ENCODE results near the gene NEGR1. TPM values are rescaled to one million over a fixed set of nuclear protein-coding genes. Genes with fewer than 3 reads are reported as not detected.

Gene NEGR1
- total RNA-seq, 1 donor from 2014 or later: not detected

DNA sequence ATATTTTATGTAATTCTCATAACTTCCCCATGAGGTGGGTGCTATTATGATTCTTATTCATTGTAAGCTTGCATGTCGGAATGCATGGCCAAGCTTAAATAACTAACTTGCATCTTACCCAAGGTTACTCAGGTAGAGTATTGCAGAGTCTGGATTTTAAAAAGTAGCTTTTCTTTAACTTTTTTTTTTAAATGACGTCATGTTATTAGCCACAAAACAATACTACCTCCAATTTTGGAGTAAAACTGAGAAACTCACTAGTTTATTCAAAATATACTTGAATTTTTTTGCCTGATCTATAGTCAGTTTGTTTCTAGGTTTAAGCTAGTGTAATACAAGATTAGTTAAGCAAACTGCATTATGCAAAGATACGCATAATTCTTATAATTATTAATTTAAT lies 57.8 kb downstream of the NEGR1 start:
- no peak overlapping the region for H3K27ac Mint-ChIP-seq
- DNase-seq (ENCODE audit: low spot score): no peak
- H3K4me1 Mint-ChIP-seq (ENCODE audit: low read depth): no peaks in the 10 kb centered on the region
- H3K9me3 Mint-ChIP-seq: no peaks in the 10 kb centered on the region
- no peaks in the 10 kb centered on the region for H3K27me3 Mint-ChIP-seq (ENCODE audit: low read depth)
- intact Hi-C loops (cut with micrococcal nuclease): no loop called here
- H3K36me3 Mint-ChIP-seq (ENCODE audit: low read depth): no peaks in the 10 kb centered on the region
- no peak overlapping the region for H3K4me3 Mint-ChIP-seq (ENCODE audit: low read depth)

DNA sequence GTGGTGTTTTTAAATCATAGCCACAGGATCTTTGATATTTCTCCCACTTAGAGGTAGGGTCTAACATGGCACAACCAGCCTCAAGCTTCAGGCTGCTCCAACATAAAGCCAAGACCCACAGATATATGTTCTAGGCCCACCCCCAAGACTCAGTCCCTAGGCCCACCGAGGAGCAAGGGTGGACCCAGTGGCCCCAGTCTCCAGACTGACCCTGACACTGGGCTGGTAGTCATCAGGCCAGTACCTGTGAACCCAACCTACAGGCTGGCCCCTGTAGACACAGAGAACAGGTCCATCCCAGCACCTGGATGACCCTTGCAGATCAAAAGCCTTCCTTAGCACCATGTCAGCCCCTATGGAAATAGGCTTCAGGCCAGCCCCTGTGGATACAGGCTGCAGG lies 60.5 kb downstream of the NEGR1 start:
- H3K9me3 Mint-ChIP-seq: no peaks in the 10 kb centered on the region
- intact Hi-C loops (cut with micrococcal nuclease): no loop called here

DNA sequence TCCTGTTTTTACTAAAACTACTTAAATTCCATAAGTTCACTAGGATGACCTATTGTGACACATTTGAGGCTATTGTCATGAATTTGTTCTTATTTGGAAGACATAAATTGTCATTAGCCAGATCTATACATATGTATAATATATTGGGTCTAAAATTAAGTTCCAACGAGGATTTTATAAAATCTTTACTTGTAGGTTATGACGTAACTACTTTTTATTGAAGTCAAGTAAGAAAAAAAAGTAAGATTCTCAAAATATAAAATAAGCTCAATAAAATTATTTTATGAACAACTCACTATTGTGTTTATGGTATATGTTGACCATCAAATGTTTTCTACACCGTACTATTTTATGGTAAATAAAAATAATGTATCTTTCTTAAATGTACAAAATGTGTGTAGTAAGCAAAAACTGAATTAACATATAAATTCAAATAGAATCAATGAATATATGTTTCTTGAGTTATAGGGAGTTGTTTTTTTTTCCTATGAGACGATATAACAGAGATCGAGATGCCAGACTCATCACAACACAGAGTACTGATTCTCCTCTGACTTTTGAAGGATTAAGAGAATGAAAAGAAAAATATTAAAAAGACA lies 64.1 kb downstream of the NEGR1 start:
- Mint-ChIP-seq H3K4me1 (ENCODE audit: low read depth) (no peaks in the 10 kb centered on the region), H3K36me3 (ENCODE audit: low read depth) (no peaks in the 10 kb centered on the region), H3K27ac (no peak overlapping the region), H3K27me3 (ENCODE audit: low read depth) (no peaks in the 10 kb centered on the region), H3K4me3 (ENCODE audit: low read depth) (no peak overlapping the region), H3K9me3 (no peaks in the 10 kb centered on the region)
- intact Hi-C loops (cut with micrococcal nuclease): no loop called here
- DNase-seq (ENCODE audit: low spot score): no peak

More for the DNA sequence above, 60.5 kb downstream of the NEGR1 start:
- Mint-ChIP-seq H3K36me3 (ENCODE audit: low read depth) (no peaks in the 10 kb centered on the region), H3K4me3 (ENCODE audit: low read depth) (no peak overlapping the region), H3K27ac (no peak overlapping the region), H3K27me3 (ENCODE audit: low read depth) (no peaks in the 10 kb centered on the region), H3K4me1 (ENCODE audit: low read depth) (no peaks in the 10 kb centered on the region)
- no peak for DNase-seq (ENCODE audit: low spot score)

DNA sequence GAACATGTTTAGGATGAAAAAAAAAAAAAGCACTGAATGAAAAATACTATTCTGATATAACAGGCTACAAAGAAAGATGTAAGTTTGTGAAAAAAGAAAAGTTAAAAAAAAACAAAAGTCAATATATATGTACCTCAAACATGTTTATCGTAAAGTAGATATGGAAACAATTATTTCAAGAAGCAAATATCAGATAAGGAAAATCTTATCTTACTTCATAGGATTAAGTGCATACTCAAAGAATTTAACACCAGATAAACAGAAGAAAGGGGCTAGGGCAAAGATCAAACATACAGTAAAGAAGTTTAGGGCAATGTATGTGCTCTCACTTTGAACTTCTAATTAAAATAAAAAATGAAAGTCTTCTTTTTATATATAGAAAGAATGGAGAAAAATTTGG lies 75.3 kb downstream of the NEGR1 start:
- no peaks in the 10 kb centered on the region for H3K9me3 Mint-ChIP-seq

DNA sequence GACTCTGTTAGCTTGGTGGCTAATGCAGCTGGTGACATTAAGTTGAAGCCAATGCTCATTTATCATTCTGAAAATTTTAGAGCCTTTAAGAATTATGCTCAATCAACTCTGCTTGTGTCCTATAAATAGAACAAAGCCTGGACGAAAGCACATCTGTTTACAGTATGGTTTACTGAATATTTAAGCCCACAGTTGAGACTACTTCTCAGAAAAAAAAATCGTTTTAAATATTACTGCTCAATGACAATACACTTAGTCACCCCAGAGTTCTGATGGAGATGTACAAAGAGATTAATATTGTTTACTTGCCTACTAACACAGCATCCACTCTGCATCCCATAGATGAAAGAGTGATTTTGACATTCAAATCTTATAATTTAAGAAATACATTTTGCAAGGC lies 79.6 kb downstream of the NEGR1 start:
- no peaks in the 10 kb centered on the region for H3K36me3 Mint-ChIP-seq (ENCODE audit: low read depth)
- no peaks in the 10 kb centered on the region for H3K9me3 Mint-ChIP-seq
- no peak overlapping the region for H3K4me3 Mint-ChIP-seq (ENCODE audit: low read depth)
- no peaks in the 10 kb centered on the region for H3K4me1 Mint-ChIP-seq (ENCODE audit: low read depth)
- intact Hi-C loops (cut with micrococcal nuclease): no loop called here
- DNase-seq (ENCODE audit: low spot score): no peak
- no peak overlapping the region for H3K27ac Mint-ChIP-seq
- no peaks in the 10 kb centered on the region for H3K27me3 Mint-ChIP-seq (ENCODE audit: low read depth)

More for the DNA sequence above, 75.3 kb downstream of the NEGR1 start:
- Mint-ChIP-seq H3K27me3 (ENCODE audit: low read depth) (no peaks in the 10 kb centered on the region), H3K36me3 (ENCODE audit: low read depth) (no peaks in the 10 kb centered on the region), H3K27ac (no peak overlapping the region), H3K4me1 (ENCODE audit: low read depth) (no peaks in the 10 kb centered on the region), H3K4me3 (ENCODE audit: low read depth) (no peak overlapping the region)
- DNase-seq (ENCODE audit: low spot score): no peak
- intact Hi-C loops (cut with micrococcal nuclease): no loop called here

GRCh38 chr1:72197786-72198185 lies 84.6 kb downstream of the NEGR1 start:
- Mint-ChIP-seq H3K27ac (no peak overlapping the region), H3K27me3 (ENCODE audit: low read depth) (no peaks in the 10 kb centered on the region), H3K4me3 (ENCODE audit: low read depth) (no peak overlapping the region), H3K36me3 (ENCODE audit: low read depth) (no peaks in the 10 kb centered on the region), H3K9me3 (no peaks in the 10 kb centered on the region), H3K4me1 (ENCODE audit: low read depth) (no peaks in the 10 kb centered on the region)
- intact Hi-C loops (cut with micrococcal nuclease): no loop called here
- no peak for DNase-seq (ENCODE audit: low spot score)

DNA sequence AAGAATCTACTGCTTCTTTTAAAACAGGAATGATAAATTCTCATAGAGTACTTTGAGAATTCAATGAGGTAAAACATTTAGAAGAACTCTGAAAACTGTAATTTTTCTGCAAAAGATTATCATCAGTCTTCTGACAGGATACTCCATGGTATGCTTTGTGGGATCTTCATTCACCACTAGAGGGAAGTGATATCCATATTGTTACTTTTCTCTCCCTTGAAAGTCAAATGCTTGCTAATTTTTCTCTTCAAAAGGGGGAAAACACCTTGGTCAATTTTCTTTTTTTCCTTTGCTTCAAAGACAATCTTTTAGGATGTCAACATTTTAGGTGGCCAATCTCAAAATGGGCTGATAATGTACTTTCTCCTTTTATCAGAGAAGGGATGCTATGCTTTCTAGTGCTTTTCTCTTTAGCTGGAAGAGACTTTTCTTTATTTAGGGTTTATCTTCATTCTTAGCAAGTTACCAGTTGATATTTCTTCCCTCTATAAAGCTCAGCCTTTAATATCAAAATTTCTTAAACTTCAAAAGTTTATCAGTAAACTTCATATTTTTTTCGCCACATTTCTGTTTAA lies 95.5 kb downstream of the NEGR1 start:
- no peak for DNase-seq (ENCODE audit: low spot score)
- Mint-ChIP-seq H3K4me1 (ENCODE audit: low read depth) (no peaks in the 10 kb centered on the region), H3K4me3 (ENCODE audit: low read depth) (no peak overlapping the region), H3K27ac (no peak overlapping the region), H3K9me3 (no peaks in the 10 kb centered on the region), H3K27me3 (ENCODE audit: low read depth) (no peaks in the 10 kb centered on the region), H3K36me3 (ENCODE audit: low read depth) (no peaks in the 10 kb centered on the region)
- intact Hi-C loops (cut with micrococcal nuclease): no loop called here

DNA sequence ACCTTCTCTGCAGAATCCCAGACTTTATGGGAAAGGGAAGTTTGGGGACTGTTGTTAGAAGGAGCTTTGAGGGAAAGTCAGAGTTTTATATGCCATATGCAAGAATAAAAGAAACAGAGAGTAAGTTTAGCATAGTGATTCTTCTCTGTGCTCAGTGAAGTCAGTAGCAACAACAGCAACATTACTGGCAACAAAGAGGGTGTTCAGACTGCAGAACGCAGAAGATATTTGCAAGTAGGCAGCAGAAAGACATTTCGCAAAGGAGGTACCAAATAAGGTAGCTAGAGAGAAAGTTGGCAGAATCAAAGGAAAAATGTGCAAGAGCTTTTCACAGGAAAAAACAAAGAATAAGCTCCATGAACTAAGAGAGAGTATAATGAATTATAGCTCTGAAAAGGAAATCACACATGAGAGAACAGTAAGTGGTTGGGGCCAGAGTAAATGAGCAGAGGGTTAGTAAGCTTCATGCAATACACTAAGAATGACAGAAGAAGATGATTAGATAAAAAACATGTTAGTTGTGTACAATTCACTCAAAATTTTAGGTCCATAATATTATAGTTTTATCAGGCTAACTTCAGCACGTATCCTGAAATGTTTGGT lies 98.1 kb downstream of the NEGR1 start:
- H3K4me1 Mint-ChIP-seq (ENCODE audit: low read depth): no peaks in the 10 kb centered on the region
- H3K4me3 Mint-ChIP-seq (ENCODE audit: low read depth): no peak overlapping the region
- H3K9me3 Mint-ChIP-seq: no peaks in the 10 kb centered on the region
- intact Hi-C loops (cut with micrococcal nuclease): no loop called here
- H3K27ac Mint-ChIP-seq: no peak overlapping the region
- no peak for DNase-seq (ENCODE audit: low spot score)
- H3K36me3 Mint-ChIP-seq (ENCODE audit: low read depth): no peaks in the 10 kb centered on the region
- no peaks in the 10 kb centered on the region for H3K27me3 Mint-ChIP-seq (ENCODE audit: low read depth)

DNA sequence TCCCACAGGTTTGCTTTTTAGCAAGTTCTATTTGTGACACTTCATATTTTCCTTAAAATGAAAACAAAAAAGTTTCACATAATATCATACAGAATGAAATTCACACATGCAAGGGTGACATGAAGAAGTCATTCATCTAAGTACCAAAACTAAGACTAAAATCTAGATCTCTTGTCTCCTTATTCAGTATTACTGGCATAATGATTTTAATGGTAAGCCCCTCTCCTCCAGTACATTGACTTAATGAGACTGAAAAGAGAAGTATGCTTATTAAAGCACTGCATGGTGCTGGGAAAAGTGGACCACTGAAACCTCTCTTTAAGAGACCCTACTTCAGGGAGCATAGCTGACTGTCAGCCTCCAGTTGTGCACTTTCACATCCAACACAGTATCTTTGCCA lies 99.5 kb downstream of the NEGR1 start:
- no peak overlapping the region for H3K27ac Mint-ChIP-seq
- no peaks in the 10 kb centered on the region for H3K27me3 Mint-ChIP-seq (ENCODE audit: low read depth)
- H3K36me3 Mint-ChIP-seq (ENCODE audit: low read depth): no peaks in the 10 kb centered on the region
- no peak for DNase-seq (ENCODE audit: low spot score)
- no peak overlapping the region for H3K4me3 Mint-ChIP-seq (ENCODE audit: low read depth)
- intact Hi-C loops (cut with micrococcal nuclease): no loop called here
- no peaks in the 10 kb centered on the region for H3K9me3 Mint-ChIP-seq
- H3K4me1 Mint-ChIP-seq (ENCODE audit: low read depth): no peaks in the 10 kb centered on the region

DNA sequence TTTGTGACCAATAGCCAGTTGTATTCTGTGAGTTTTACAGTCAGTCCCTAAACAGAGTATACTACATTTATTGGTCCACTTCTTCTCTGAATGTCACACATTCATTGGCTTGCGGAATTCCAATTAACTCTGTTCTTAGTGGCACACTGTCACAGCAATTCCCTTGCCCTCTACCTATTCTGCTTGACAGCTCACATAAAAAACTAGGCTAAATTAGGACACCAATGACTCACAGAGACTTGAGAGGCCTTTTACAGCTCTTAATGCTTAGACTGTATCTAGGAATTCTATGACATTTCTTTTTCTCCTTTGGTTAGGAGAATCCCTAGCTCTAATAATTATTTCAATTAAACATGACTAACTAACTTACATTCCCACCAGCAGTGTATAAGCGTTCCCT lies 104.1 kb downstream of the NEGR1 start:
- DNase-seq (ENCODE audit: low spot score): no peak
- Mint-ChIP-seq H3K4me3 (ENCODE audit: low read depth) (no peak overlapping the region), H3K36me3 (ENCODE audit: low read depth) (no peaks in the 10 kb centered on the region), H3K9me3 (no peaks in the 10 kb centered on the region), H3K27me3 (ENCODE audit: low read depth) (no peaks in the 10 kb centered on the region), H3K27ac (no peak overlapping the region), H3K4me1 (ENCODE audit: low read depth) (no peaks in the 10 kb centered on the region)
- intact Hi-C loops (cut with micrococcal nuclease): no loop called here

- no peaks in the 10 kb centered on the region for H3K4me1 Mint-ChIP-seq (ENCODE audit: low read depth)
- intact Hi-C loops (cut with micrococcal nuclease): no loop called here
- H3K27me3 Mint-ChIP-seq (ENCODE audit: low read depth): no peaks in the 10 kb centered on the region
- H3K4me3 Mint-ChIP-seq (ENCODE audit: low read depth): no peak overlapping the region
- no peaks in the 10 kb centered on the region for H3K36me3 Mint-ChIP-seq (ENCODE audit: low read depth)
- no peak overlapping the region for H3K27ac Mint-ChIP-seq
- no peaks in the 10 kb centered on the region for H3K9me3 Mint-ChIP-seq
- DNase-seq (ENCODE audit: low spot score): no peak
These were observed 104.6 kb downstream of the NEGR1 start for GRCh38 chr1:72177711-72178110.

GRCh38 chr1:72170246-72170645 lies 112.1 kb downstream of the NEGR1 start:
- no peaks in the 10 kb centered on the region for H3K9me3 Mint-ChIP-seq
- no peak overlapping the region for H3K27ac Mint-ChIP-seq
- intact Hi-C loops (cut with micrococcal nuclease): no loop called here

GRCh38 chr1:72166426-72166825 lies 115.9 kb downstream of the NEGR1 start:
- no peak for DNase-seq (ENCODE audit: low spot score)
- Mint-ChIP-seq H3K27ac (no peak overlapping the region), H3K9me3 (no peaks in the 10 kb centered on the region), H3K4me1 (ENCODE audit: low read depth) (no peaks in the 10 kb centered on the region), H3K36me3 (ENCODE audit: low read depth) (no peaks in the 10 kb centered on the region), H3K4me3 (ENCODE audit: low read depth) (no peak overlapping the region), H3K27me3 (ENCODE audit: low read depth) (no peaks in the 10 kb centered on the region)
- intact Hi-C loops (cut with micrococcal nuclease): no loop called here

More at GRCh38 chr1:72170246-72170645, 112.1 kb downstream of the NEGR1 start:
- no peak for DNase-seq (ENCODE audit: low spot score)
- Mint-ChIP-seq H3K4me3 (ENCODE audit: low read depth) (no peak overlapping the region), H3K27me3 (ENCODE audit: low read depth) (no peaks in the 10 kb centered on the region), H3K4me1 (ENCODE audit: low read depth) (no peaks in the 10 kb centered on the region), H3K36me3 (ENCODE audit: low read depth) (no peaks in the 10 kb centered on the region)

All from activated T-helper 2 cell treated with anti-CD3 and anti-CD28 coated beads, Interferon-gamma antibody, Interleukin-2, Interleukin-4, amounts not matched to agents 10 μg/mL and 5 μg/mL and 100 μg/mL, durations not matched to agents 14 hours and 24 hours and 36 hours (primary cell).